Tibial artery (tissue), 4 donors: ENCODE results near the gene HMCES.

Source experiments
- DNase-seq, 2 donors: peaks; one replicate each; pipeline ENCODE4 v3.0.0-alpha.2; 2019
- H3K27ac ChIP-seq, 2 donors: fragments of 200-600 bp; sonication (generic) in 1 of 2; 1 replicate in 1 of 2; 2 replicates in 1 of 2; pipeline ENCODE4 v1.5.1; 2018 to 2019; ENCODE audit warnings: mild to moderate bottlenecking in 1 of 2
- H3K27me3 ChIP-seq, 2 donors: fragments of 200-600 bp; sonication (generic) in 1 of 2; one replicate each; pipeline versions ENCODE4 v1.5.1 to v1.6.0; 2016 to 2019
- H3K36me3 ChIP-seq, 3 donors: fragments of 200-600 bp; sonication (generic) in 2 of 3; one replicate each; pipeline ENCODE4 v1.5.1; 2016 to 2019; ENCODE audit warnings: mild to moderate bottlenecking in 2 of 3
- H3K4me1 ChIP-seq, 4 donors: fragments of 200-600 bp; sonication (generic) in 2 of 4; 1 replicate in 3 of 4; 2 replicates in 1 of 4; pipeline ENCODE4 v1.5.1; 2016 to 2019
- H3K4me3 ChIP-seq, 2 donors: fragments of 200-600 bp; sonication (generic) in 1 of 2; 1 replicate in 1 of 2; 2 replicates in 1 of 2; pipeline ENCODE4 v1.5.1; 2018 to 2019; ENCODE audit warnings: mild to moderate bottlenecking in 2 of 2
- H3K9me3 ChIP-seq, 3 donors: fragments of 200-600 bp; sonication (generic) in 1 of 3; one replicate each; pipeline ENCODE4 v1.5.1; 2016 to 2019
- CTCF ChIP-seq, 2 experiments: fragments of 200-600 bp in 1 of 2; fragments of 450-650 bp in 1 of 2; IDR thresholded peaks; one replicate each; pipeline ENCODE4 v1.5.1; 2017 to 2019; ENCODE audit warnings: antibody characterized with exemption in 2 of 2, mild to moderate bottlenecking in 1 of 2, moderate library complexity in 1 of 2
- intact Hi-C: fragments of 100-400 bp; cut with DNase I; formaldehyde crosslinking; loops from one replicate; pipeline ENCODE4 v1.15.0; 2023; ENCODE audit warnings: low total_unique reads

HMCES gene

GRCh38 chr3:129268396-129268795 is 10.3 kb upstream of the HMCES start:
- peak in 1 of 2 donors; percentile 25 for DNase-seq
- peaks cover 99 to 100% (median 99%) of the 10 kb centered on the region in 3 donors for H3K36me3 ChIP-seq

GRCh38 chr3:129271674-129272073 is 7.0 kb upstream of the HMCES start:
- Histone ChIP-seq H3K27ac (no peak overlapping the region), H3K4me1 (no peaks in the 10 kb centered on the region), H3K27me3 (no peaks in the 10 kb centered on the region), H3K9me3 (no peaks in the 10 kb centered on the region), H3K4me3 (no peak overlapping the region), H3K36me3 (peaks cover 83 to 100% (median 98%) of the 10 kb centered on the region in 3 donors)
- TF ChIP-seq CTCF (IDR thresholded peaks at IDR 0.05), result no peak
- intact Hi-C loops, result no loop called here
- DNase-seq, result peak in 1 of 2 donors; percentile 49

More at GRCh38 chr3:129268396-129268795, 10.3 kb upstream of the HMCES start:
- no peak for TF ChIP-seq CTCF (IDR thresholded peaks at IDR 0.05)
- intact Hi-C loops, result no loop called here
- Histone ChIP-seq H3K4me1 (no peaks in the 10 kb centered on the region), H3K4me3 (no peak overlapping the region), H3K9me3 (no peaks in the 10 kb centered on the region), H3K27me3 (no peaks in the 10 kb centered on the region), H3K27ac (no peak overlapping the region)

GRCh38 chr3:129276385-129276784 is 2.3 kb upstream of the HMCES start:
- Histone ChIP-seq H3K4me3 (no peak overlapping the region), H3K4me1 (peaks cover 0 to 22% (median 19%) of the 10 kb centered on the region in 4 donors), H3K36me3 (peaks cover 43 to 64% (median 63%) of the 10 kb centered on the region in 3 donors), H3K27me3 (no peaks in the 10 kb centered on the region), H3K27ac (no peak overlapping the region), H3K9me3 (no peaks in the 10 kb centered on the region)
- intact Hi-C loops, result loop anchor here (5.0 kb wide), 1 partner anchor 41 kb away; a partner anchor contains a TSS
- no peak for TF ChIP-seq CTCF (IDR thresholded peaks at IDR 0.05)
- DNase-seq, result no peak

GRCh38 chr3:129277829-129278271 is 820 bp upstream of the HMCES start:
- peak overlapping the region; percentile 72 to 89 for H3K4me3 ChIP-seq
- peak in 1 of 2 donors; percentile 62 for DNase-seq
- peak overlapping the region; percentile 89 to 96 for H3K27ac ChIP-seq
- no peaks in the 10 kb centered on the region for H3K9me3 ChIP-seq
- H3K27me3 ChIP-seq, result no peaks in the 10 kb centered on the region
- no peak for TF ChIP-seq CTCF (IDR thresholded peaks at IDR 0.05)
- H3K4me1 ChIP-seq, result peaks cover 0 to 32% (median 19%) of the 10 kb centered on the region in 4 donors
- intact Hi-C loops, result loop anchor here (5.0 kb wide), 1 partner anchor 39 kb away; a partner anchor contains a TSS
- H3K36me3 ChIP-seq, result peaks cover 28 to 54% (median 48%) of the 10 kb centered on the region in 3 donors

- TF ChIP-seq CTCF (IDR thresholded peaks at IDR 0.05), result no peak
- intact Hi-C loops, result loop anchor here (5.0 kb wide), 1 partner anchor 38 kb away; a partner anchor contains a TSS
- DNase-seq, result peak in 1 of 2 donors; percentile 72
Measured at GRCh38 chr3:129278966-129279906, 566 bp downstream of the HMCES start.

More at GRCh38 chr3:129278966-129279906, 566 bp downstream of the HMCES start:
- Histone ChIP-seq H3K36me3 (peaks cover 17 to 51% (median 34%) of the 10 kb centered on the region in 3 donors), H3K4me3 (peak overlapping the region; percentile 72 to 89), H3K27ac (peak overlapping the region; percentile 89 to 96), H3K27me3 (no peaks in the 10 kb centered on the region), H3K4me1 (peaks cover 0 to 32% (median 19%) of the 10 kb centered on the region in 4 donors), H3K9me3 (no peaks in the 10 kb centered on the region)
